Measurements from ENCODE around the gene GPS1.

DNA sequence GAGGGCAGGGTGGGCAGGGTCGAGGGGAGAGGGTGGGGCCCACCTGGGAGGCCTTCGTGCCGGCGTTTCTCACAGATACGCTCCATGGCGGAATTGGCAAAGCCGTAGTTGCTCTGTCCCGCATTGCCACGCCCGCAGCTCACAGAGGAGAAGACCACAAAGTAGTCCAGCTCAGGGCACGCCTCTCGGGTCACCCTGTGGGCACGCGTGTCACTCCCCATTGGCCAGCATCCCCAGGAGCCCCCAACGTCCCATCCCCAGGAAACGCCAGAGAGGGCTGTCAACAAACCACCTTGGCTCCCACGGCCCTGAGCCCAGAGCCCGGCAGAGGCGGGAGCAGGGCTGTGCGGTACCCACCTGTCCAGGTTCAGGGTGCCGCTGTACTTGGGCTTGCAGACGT lies 30.3 kb downstream of the GPS1 start:
- TF ChIP-seq, protein P1, sequence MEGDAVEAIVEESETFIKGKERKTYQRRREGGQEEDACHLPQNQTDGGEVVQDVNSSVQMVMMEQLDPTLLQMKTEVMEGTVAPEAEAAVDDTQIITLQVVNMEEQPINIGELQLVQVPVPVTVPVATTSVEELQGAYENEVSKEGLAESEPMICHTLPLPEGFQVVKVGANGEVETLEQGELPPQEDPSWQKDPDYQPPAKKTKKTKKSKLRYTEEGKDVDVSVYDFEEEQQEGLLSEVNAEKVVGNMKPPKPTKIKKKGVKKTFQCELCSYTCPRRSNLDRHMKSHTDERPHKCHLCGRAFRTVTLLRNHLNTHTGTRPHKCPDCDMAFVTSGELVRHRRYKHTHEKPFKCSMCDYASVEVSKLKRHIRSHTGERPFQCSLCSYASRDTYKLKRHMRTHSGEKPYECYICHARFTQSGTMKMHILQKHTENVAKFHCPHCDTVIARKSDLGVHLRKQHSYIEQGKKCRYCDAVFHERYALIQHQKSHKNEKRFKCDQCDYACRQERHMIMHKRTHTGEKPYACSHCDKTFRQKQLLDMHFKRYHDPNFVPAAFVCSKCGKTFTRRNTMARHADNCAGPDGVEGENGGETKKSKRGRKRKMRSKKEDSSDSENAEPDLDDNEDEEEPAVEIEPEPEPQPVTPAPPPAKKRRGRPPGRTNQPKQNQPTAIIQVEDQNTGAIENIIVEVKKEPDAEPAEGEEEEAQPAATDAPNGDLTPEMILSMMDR (conservative IDR thresholded peaks at IDR 0.05; ENCODE audit: low read length) = no peak
- TF ChIP-seq EZH2phosphoT487 (IDR thresholded peaks at IDR 0.05; ENCODE audit: borderline replicate concordance) = no peak
